HCT116 (cell line): ENCODE data around the gene NMD3. TPM values are rescaled to one million over a fixed set of nuclear protein-coding genes. Genes with fewer than 3 reads are reported as not detected.
A peak's percentile ranks its signal among the peaks of the same experiment; 100 is the strongest.

Experiments used
- ATAC-seq: fragments of 200-7000 bp; cut with Tn5 transposase; 2 replicates; pipeline ENCODE4 v1.9.1; 2020; ENCODE audit warnings: mild to moderate bottlenecking, moderate library complexity
- BruUV-seq: library from RNA; stranded (reverse); fragments of 400-500 nt; replicated peaks from 2 replicates; lab custom pipeline; 2021; lab: Mats Ljungman, UMichigan
- CTCF ChIA-PET: fragments of 300-600 bp; sonication (Branson Sonifier 250); formaldehyde crosslinking; loops from one replicate; lab custom pipeline; 2021; ENCODE audit warnings: antibody characterized with exemption; lab: Charles Lee
- POLR2A ChIA-PET: fragments of 300-600, 350-600 bp; sonication (Branson Sonifier 250); formaldehyde crosslinking; loops from one replicate; lab custom pipeline; 2021; ENCODE audit warnings: antibody characterized with exemption; lab: Charles Lee
- RAD21 ChIA-PET, 2 experiments: fragments of 300-600 bp; sonication (Branson Sonifier 250); formaldehyde crosslinking; loops; one replicate each; lab custom pipeline; 2023; ENCODE audit warnings: low total read pairs in 2 of 2; ENCODE audit not compliant: uncharacterized antibody in 2 of 2, unreplicated experiment in 2 of 2, low non-redundant PET in 1 of 2; lab: Charles Lee
- DNase-seq: peaks from one replicate; pipeline ENCODE4 v3.0.0-alpha.2; 2010; ENCODE audit warnings: low read depth, low spot score
- H2AFZ ChIP-seq: fragments of 200-600 bp; shearing (Covaris generic), sonication (generic); 2 replicates; pipeline ENCODE4 v1.6.1; 2017; ENCODE audit warnings: low read depth, mixed run types, mixed read lengths, antibody characterized with exemption, low read length; ENCODE audit not compliant: poor library complexity, severe bottlenecking
- H3K27ac ChIP-seq: 2 replicates; pipeline ENCODE4 v1.5.1; 2012; ENCODE audit warnings: low read depth, low read length
- H3K27me3 ChIP-seq: fragments of 200-600 bp; sonication (generic); 2 replicates; pipeline ENCODE4 v1.6.1; 2016; ENCODE audit warnings: mixed run types, low read length, mixed read lengths; ENCODE audit not compliant: insufficient read depth
- H3K36me3 ChIP-seq, 2 experiments: fragments of 200-500 bp in 1 of 2; fragments of 200-600 bp in 1 of 2; sonication (Bioruptor generic) in 1 of 2; sonication (generic) in 1 of 2; 2 replicates each; pipeline versions ENCODE4 v1.5.1 to v1.6.1; 2014 to 2016; ENCODE audit warnings: low read length in 2 of 2, inconsistent platforms in 1 of 2, mixed read lengths in 1 of 2, mixed run types in 1 of 2; ENCODE audit not compliant: insufficient read depth in 2 of 2, control insufficient read depth in 1 of 2
- H3K4me1 ChIP-seq, 2 experiments: fragments of 200-600 bp in 1 of 2; sonication (generic) in 1 of 2; 2 replicates each; pipeline versions ENCODE4 v1.5.1 to v1.6.1; 2012 to 2017; ENCODE audit warnings: low read length in 2 of 2, inconsistent platforms in 1 of 2, mild to moderate bottlenecking in 1 of 2, mixed read lengths in 1 of 2, mixed run types in 1 of 2, moderate library complexity in 1 of 2; ENCODE audit not compliant: insufficient read depth in 2 of 2, control insufficient read depth in 1 of 2
- H3K4me2 ChIP-seq: fragments of 200-600 bp; sonication (generic); 2 replicates; pipeline ENCODE4 v1.6.1; 2017; ENCODE audit warnings: mixed run types, low read length, mixed read lengths
- H3K4me3 ChIP-seq, 2 experiments: fragments of 200-600 bp in 1 of 2; sonication (generic) in 1 of 2; replicated peaks in 1 of 2; 2 replicates each; pipeline ENCODE4 v1.5.1; 2011 to 2016; ENCODE audit warnings: low read length in 2 of 2, control low read depth in 1 of 2, low read depth in 1 of 2, mild to moderate bottlenecking in 1 of 2, mixed read lengths in 1 of 2, mixed run types in 1 of 2
- H3K79me2 ChIP-seq: fragments of 200-600 bp; sonication (generic); 2 replicates; pipeline ENCODE4 v1.6.1; 2017; ENCODE audit warnings: mild to moderate bottlenecking, mixed run types, low read length, moderate library complexity, mixed read lengths; ENCODE audit not compliant: insufficient read depth
- H3K9ac ChIP-seq: fragments of 200-600 bp; sonication (generic); 2 replicates; pipeline ENCODE4 v1.6.1; 2016; ENCODE audit warnings: low read length, mixed read lengths
- H3K9me2 ChIP-seq: fragments of 200-600 bp; sonication (generic), shearing (Covaris generic); 2 replicates; pipeline ENCODE4 v1.6.1; 2017; ENCODE audit warnings: mixed run types, mild to moderate bottlenecking, moderate library complexity; ENCODE audit not compliant: insufficient read depth
- H3K9me3 ChIP-seq, 2 experiments: fragments of 200-500 bp in 1 of 2; fragments of 200-600 bp in 1 of 2; sonication (Bioruptor generic) in 1 of 2; sonication (generic) in 1 of 2; 2 replicates each; pipeline ENCODE4 v1.6.1; 2014 to 2017; ENCODE audit warnings: low read length in 2 of 2, mixed read lengths in 2 of 2, inconsistent platforms in 1 of 2, low read depth in 1 of 2, mild to moderate bottlenecking in 1 of 2, mixed run types in 1 of 2, moderate library complexity in 1 of 2; ENCODE audit not compliant: control insufficient read depth in 1 of 2, insufficient read depth in 1 of 2
- H4K20me1 ChIP-seq: fragments of 200-600 bp; sonication (generic), shearing (Covaris generic); 2 replicates; pipeline ENCODE4 v1.6.1; 2017; ENCODE audit warnings: mixed run types, mild to moderate bottlenecking, moderate library complexity; ENCODE audit not compliant: insufficient read depth
- CEBPB ChIP-seq: IDR thresholded peaks from 2 replicates; pipeline ENCODE4 v1.6.1; 2012; ENCODE audit warnings: low read depth
- ELF1 ChIP-seq: IDR thresholded peaks from 2 replicates; pipeline ENCODE4 v1.6.1; 2012; ENCODE audit warnings: low read depth, borderline replicate concordance
- EZH2phosphoT487 ChIP-seq: fragments of 200-600 bp; IDR thresholded peaks from 2 replicates; pipeline ENCODE4 v1.6.1; 2018; ENCODE audit warnings: antibody characterized with exemption, borderline replicate concordance
- JUND ChIP-seq: IDR thresholded peaks from 2 replicates; pipeline ENCODE4 v1.6.1; 2012
- RAD21 ChIP-seq: IDR thresholded peaks from 2 replicates; pipeline ENCODE4 v1.6.1; 2012; ENCODE audit warnings: low read depth, mild to moderate bottlenecking
- SP1 ChIP-seq: IDR thresholded peaks from 2 replicates; pipeline ENCODE4 v1.6.1; 2012; ENCODE audit warnings: low read depth
- TCF7L2 ChIP-seq: IDR thresholded peaks from 2 replicates; pipeline ENCODE4 v1.7.0; 2011; ENCODE audit warnings: borderline replicate concordance, inconsistent platforms; ENCODE audit not compliant: insufficient read depth, insufficient read length; ENCODE audit errors: extremely low read depth
- YY1 ChIP-seq: IDR thresholded peaks from 2 replicates; pipeline ENCODE4 v1.6.1; 2011; ENCODE audit warnings: low read length, low read depth, moderate library complexity, mild to moderate bottlenecking; ENCODE audit not compliant: insufficient replicate concordance; ENCODE audit errors: extremely low read depth
- ZNF274 ChIP-seq: fragments of 200-500 bp; sonication (Bioruptor generic); IDR thresholded peaks from 2 replicates; pipeline ENCODE4 v1.6.1; 2014; ENCODE audit warnings: mild to moderate bottlenecking, low read depth, low read length, inconsistent platforms
- intact Hi-C: fragments of 100-400 bp; cut with micrococcal nuclease; formaldehyde crosslinking; loops from 2 replicates; pipeline ENCODE4 v1.10.0; 2022
- total RNA-seq: library from RNA; stranded (reverse); gene quantifications from one replicate; pipeline ENCODE4 v1.2.1, GENCODE V29; 2021; ENCODE audit not compliant: unreplicated experiment
- TF ChIP-seq, protein P1 (sequence below), 3 experiments: fragments of 200-600 bp in 1 of 3; sonication (generic) in 1 of 3; IDR thresholded peaks in 2 of 3; conservative IDR thresholded peaks in 1 of 3; 2 replicates each; pipeline ENCODE4 v1.5.1; 2012 to 2017; ENCODE audit warnings: low read depth in 2 of 3, low read length in 2 of 3, antibody characterized with exemption in 1 of 3, borderline replicate concordance in 1 of 3, control low read depth in 1 of 3, mild to moderate bottlenecking in 1 of 3, mixed read lengths in 1 of 3, mixed run types in 1 of 3, moderate library complexity in 1 of 3; ENCODE audit not compliant: insufficient read depth in 1 of 3

The NMD3 gene
- total RNA-seq, 1 experiment from 2014 or later: 85.2 TPM

DNA sequence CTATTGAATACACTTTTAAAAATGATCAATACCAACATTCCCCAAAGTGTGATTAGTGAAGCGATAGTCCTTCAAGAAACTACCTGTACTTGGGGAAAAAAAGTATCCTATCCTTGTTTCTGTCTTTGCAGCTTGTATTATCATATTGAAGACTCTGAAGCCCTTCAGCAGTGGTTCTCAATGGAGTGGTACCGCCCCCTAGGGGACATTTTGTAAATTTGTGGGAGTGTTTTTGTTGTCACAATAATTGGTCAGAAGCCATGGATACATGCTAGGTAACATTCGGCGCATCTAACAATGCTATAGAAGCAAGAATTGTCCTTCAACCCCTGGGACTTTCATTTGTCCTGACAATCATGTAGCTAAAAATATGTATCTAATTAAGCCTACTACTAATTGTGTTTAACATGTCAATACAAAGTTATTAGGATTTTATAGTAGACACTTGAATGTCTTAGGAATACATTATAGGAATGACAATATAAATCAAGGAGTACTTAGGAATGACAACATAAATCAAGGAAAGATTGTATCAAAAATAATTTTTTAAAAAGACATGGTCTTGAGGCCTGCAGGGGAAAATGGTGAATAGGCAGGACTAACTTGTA is 53.7 kb downstream of the NMD3 start:
- ChIA-PET RAD21 (no interaction called here), CTCF (interaction anchor here (0.6 to 1.8 kb wide), 12 partner anchors 10 to 589 kb away, joined by 3 to 16 read pairs (median 3); no protein-coding TSS in a partner anchor), POLR2A (no interaction called here)
- Histone ChIP-seq H2AFZ (no peak overlapping the region), H3K27ac (no peak overlapping the region), H3K79me2 (no peaks in the 10 kb centered on the region), H3K9ac (no peak overlapping the region), H3K9me3 (peaks cover 0 to 10% of the 10 kb centered on the region in 2 experiments; a peak in 1 of 4 replicates), H3K4me2 (no peak overlapping the region), H4K20me1 (no peaks in the 10 kb centered on the region), H3K4me1 (no peaks in the 10 kb centered on the region), H3K9me2 (no peaks in the 10 kb centered on the region), H3K4me3 (no peak overlapping the region), H3K27me3 (no peaks in the 10 kb centered on the region), H3K36me3 (no peaks in the 10 kb centered on the region)
- ATAC-seq (peak; percentile 84), DNase-seq (peak; percentile 54)
- TF ChIP-seq RAD21: peak; percentile 67
- TF ChIP-seq JUND: no peak
- TF ChIP-seq, protein P1, sequence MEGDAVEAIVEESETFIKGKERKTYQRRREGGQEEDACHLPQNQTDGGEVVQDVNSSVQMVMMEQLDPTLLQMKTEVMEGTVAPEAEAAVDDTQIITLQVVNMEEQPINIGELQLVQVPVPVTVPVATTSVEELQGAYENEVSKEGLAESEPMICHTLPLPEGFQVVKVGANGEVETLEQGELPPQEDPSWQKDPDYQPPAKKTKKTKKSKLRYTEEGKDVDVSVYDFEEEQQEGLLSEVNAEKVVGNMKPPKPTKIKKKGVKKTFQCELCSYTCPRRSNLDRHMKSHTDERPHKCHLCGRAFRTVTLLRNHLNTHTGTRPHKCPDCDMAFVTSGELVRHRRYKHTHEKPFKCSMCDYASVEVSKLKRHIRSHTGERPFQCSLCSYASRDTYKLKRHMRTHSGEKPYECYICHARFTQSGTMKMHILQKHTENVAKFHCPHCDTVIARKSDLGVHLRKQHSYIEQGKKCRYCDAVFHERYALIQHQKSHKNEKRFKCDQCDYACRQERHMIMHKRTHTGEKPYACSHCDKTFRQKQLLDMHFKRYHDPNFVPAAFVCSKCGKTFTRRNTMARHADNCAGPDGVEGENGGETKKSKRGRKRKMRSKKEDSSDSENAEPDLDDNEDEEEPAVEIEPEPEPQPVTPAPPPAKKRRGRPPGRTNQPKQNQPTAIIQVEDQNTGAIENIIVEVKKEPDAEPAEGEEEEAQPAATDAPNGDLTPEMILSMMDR (IDR thresholded peaks at IDR 0.05 in 2 of 3, conservative IDR thresholded peaks at IDR 0.05 in 1 of 3; ENCODE audit: borderline replicate concordance in 1 of 3, insufficient read depth in 1 of 3, low read depth in 2 of 3, low read length in 2 of 3): peak; percentile 51 to 87 (median 65); a peak in 5 of 6 replicates
- intact Hi-C loops: loop anchor here (1.0 to 10.0 kb wide), 4 partner anchors 135 to 570 kb away; no protein-coding TSS in a partner anchor
- no TSS peak for BruUV-seq

- Histone ChIP-seq H3K36me3 (no peaks in the 10 kb centered on the region), H3K79me2 (no peaks in the 10 kb centered on the region), H3K4me3 (no peak overlapping the region), H3K9me2 (no peaks in the 10 kb centered on the region), H3K27ac (no peak overlapping the region), H3K27me3 (no peaks in the 10 kb centered on the region), H3K9me3 (peaks cover 0 to 10% of the 10 kb centered on the region in 2 experiments; a peak in 1 of 4 replicates), H4K20me1 (no peaks in the 10 kb centered on the region), H2AFZ (no peak overlapping the region), H3K4me2 (no peak overlapping the region), H3K9ac (no peak overlapping the region), H3K4me1 (no peaks in the 10 kb centered on the region)
- POLR2A ChIA-PET: no interaction called here
- intact Hi-C loops: loop anchor here (2.0 to 10.0 kb wide), 2 partner anchors 319 to 571 kb away; no protein-coding TSS in a partner anchor
- DNase-seq (no peak), ATAC-seq (no peak)
- CTCF ChIA-PET: interaction anchor here (1.8 kb wide), 1 partner anchor 147 kb away, joined by 16 read pairs; no protein-coding TSS in a partner anchor
- BruUV-seq: no TSS peak
- RAD21 ChIA-PET: no interaction called here
- TF ChIP-seq EZH2phosphoT487 (no peak), ELF1 (no peak), TCF7L2 (no peak), YY1 (no peak), CEBPB (no peak), SP1 (no peak), JUND (no peak), ZNF274 (no peak)
- TF ChIP-seq, protein P1 (IDR thresholded peaks at IDR 0.05 in 2 of 3, conservative IDR thresholded peaks at IDR 0.05 in 1 of 3; ENCODE audit: borderline replicate concordance in 1 of 3, insufficient read depth in 1 of 3, low read depth in 2 of 3, low read length in 2 of 3): no peak
These were observed 54.8 kb downstream of the NMD3 start for GRCh38 chr3:161275919-161276318.
